ENCODE measurements around the gene TMEM253.

DNA sequence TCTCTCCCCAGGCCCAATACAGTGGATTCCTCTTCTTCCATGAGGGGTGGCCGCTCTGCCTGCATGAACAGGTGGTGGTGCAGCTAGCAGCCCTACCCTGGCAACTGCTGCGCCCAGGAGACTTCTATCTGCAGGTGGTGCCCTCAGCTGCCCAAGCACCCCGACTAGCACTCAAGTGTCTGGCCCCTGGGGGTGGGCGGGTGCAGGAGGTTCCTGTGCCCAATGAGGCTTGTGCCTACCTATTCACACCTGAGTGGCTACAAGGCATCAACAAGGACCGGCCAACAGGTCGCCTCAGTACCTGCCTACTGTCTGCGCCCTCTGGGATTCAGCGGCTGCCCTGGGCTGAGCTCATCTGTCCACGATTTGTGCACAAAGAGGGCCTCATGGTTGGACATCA is 26.9 kb upstream of the TMEM253 start:
- TF ChIP-seq, protein P1, sequence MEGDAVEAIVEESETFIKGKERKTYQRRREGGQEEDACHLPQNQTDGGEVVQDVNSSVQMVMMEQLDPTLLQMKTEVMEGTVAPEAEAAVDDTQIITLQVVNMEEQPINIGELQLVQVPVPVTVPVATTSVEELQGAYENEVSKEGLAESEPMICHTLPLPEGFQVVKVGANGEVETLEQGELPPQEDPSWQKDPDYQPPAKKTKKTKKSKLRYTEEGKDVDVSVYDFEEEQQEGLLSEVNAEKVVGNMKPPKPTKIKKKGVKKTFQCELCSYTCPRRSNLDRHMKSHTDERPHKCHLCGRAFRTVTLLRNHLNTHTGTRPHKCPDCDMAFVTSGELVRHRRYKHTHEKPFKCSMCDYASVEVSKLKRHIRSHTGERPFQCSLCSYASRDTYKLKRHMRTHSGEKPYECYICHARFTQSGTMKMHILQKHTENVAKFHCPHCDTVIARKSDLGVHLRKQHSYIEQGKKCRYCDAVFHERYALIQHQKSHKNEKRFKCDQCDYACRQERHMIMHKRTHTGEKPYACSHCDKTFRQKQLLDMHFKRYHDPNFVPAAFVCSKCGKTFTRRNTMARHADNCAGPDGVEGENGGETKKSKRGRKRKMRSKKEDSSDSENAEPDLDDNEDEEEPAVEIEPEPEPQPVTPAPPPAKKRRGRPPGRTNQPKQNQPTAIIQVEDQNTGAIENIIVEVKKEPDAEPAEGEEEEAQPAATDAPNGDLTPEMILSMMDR (IDR thresholded peaks at IDR 0.05) = no peak
- TF ChIP-seq RCOR1 (IDR thresholded peaks at IDR 0.05; ENCODE audit: low read length) (no peak), YY1 (IDR thresholded peaks at IDR 0.05; ENCODE audit: low read depth) (no peak)
- TF ChIP-seq, protein P2, sequence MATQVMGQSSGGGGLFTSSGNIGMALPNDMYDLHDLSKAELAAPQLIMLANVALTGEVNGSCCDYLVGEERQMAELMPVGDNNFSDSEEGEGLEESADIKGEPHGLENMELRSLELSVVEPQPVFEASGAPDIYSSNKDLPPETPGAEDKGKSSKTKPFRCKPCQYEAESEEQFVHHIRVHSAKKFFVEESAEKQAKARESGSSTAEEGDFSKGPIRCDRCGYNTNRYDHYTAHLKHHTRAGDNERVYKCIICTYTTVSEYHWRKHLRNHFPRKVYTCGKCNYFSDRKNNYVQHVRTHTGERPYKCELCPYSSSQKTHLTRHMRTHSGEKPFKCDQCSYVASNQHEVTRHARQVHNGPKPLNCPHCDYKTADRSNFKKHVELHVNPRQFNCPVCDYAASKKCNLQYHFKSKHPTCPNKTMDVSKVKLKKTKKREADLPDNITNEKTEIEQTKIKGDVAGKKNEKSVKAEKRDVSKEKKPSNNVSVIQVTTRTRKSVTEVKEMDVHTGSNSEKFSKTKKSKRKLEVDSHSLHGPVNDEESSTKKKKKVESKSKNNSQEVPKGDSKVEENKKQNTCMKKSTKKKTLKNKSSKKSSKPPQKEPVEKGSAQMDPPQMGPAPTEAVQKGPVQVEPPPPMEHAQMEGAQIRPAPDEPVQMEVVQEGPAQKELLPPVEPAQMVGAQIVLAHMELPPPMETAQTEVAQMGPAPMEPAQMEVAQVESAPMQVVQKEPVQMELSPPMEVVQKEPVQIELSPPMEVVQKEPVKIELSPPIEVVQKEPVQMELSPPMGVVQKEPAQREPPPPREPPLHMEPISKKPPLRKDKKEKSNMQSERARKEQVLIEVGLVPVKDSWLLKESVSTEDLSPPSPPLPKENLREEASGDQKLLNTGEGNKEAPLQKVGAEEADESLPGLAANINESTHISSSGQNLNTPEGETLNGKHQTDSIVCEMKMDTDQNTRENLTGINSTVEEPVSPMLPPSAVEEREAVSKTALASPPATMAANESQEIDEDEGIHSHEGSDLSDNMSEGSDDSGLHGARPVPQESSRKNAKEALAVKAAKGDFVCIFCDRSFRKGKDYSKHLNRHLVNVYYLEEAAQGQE (IDR thresholded peaks at IDR 0.05; ENCODE audit: low read depth, low read length) = no peak
